ENCODE results near the gene HMGB3. TPM values are rescaled to one million over a fixed set of nuclear protein-coding genes. Genes with fewer than 3 reads are reported as not detected.

Gene HMGB3
- total RNA-seq = 22.2 TPM in 2 replicates
- 53.1 and 55.1 TPM in 2 replicates for polyA plus RNA-seq

GRCh38 chrX:150982788-150983520 is at the start of gene HMGB3:
Gene HMGB3 (plus strand): TSS chrX:150983335. CDS start chrX:150985600, 2,265 bp downstream.
- no peaks in the 10 kb centered on the region for H3K36me3 ChIP-seq (replicated peaks; ENCODE audit: insufficient read depth, low read depth)
- H3K27ac ChIP-seq = peak within 1 kb of the TSS; percentile 97
- H3K27me3 ChIP-seq = no peaks in the 10 kb centered on the region
- peak within 1 kb of the TSS; percentile 49 for H2AFZ ChIP-seq
- 32% methylated on average over 48 of the region's 90 CpGs for WGBS (ENCODE audit: low lambda C conversion rate, missing lambda C conversion rate)
- peak; percentile 93 for DNase-seq (ENCODE audit: low spot score)
- peak within 1 kb of the TSS; percentile 95 for H3K4me2 ChIP-seq
- TF ChIP-seq EZH2 (IDR thresholded peaks at IDR 0.05; ENCODE audit: borderline replicate concordance) (no peak), CTCF (IDR thresholded peaks at IDR 0.05; ENCODE audit: poor library complexity) (no peak), EZH2phosphoT487 (IDR thresholded peaks at IDR 0.05; ENCODE audit: low read depth, severe bottlenecking, unreplicated experiment) (no peak)
- no peaks in the 10 kb centered on the region for H3K9me3 ChIP-seq (ENCODE audit: low read depth)
- H3K9me2 ChIP-seq (replicated peaks; ENCODE audit: insufficient read depth) = no peaks in the 10 kb centered on the region
- peak within 1 kb of the TSS; percentile 70 for H3K4me3 ChIP-seq
- no peaks in the 10 kb centered on the region for H3K4me1 ChIP-seq (ENCODE audit: insufficient read depth)
- peaks cover 15% of the 10 kb centered on the region for H3K79me2 ChIP-seq
- no peaks in the 10 kb centered on the region for H4K20me1 ChIP-seq (ENCODE audit: insufficient read depth, poor library complexity, severe bottlenecking)

- TF ChIP-seq EZH2phosphoT487 (IDR thresholded peaks at IDR 0.05; ENCODE audit: low read depth, severe bottlenecking, unreplicated experiment) = no peak
- TF ChIP-seq EZH2 (IDR thresholded peaks at IDR 0.05; ENCODE audit: borderline replicate concordance) = no peak
- TF ChIP-seq CTCF (IDR thresholded peaks at IDR 0.05; ENCODE audit: poor library complexity) = no peak
- no peaks in the 10 kb centered on the region for H3K9me3 ChIP-seq (ENCODE audit: low read depth)
- H2AFZ ChIP-seq = peak overlapping the region; percentile 8
- DNase-seq (ENCODE audit: low spot score) = no peak
- H3K4me3 ChIP-seq = no peak overlapping the region
- H3K27me3 ChIP-seq = no peaks in the 10 kb centered on the region
- H3K79me2 ChIP-seq = no peaks in the 10 kb centered on the region
- H3K4me2 ChIP-seq = peak overlapping the region; percentile 19
- no peaks in the 10 kb centered on the region for H3K36me3 ChIP-seq (replicated peaks; ENCODE audit: insufficient read depth, low read depth)
- H4K20me1 ChIP-seq (ENCODE audit: insufficient read depth, poor library complexity, severe bottlenecking) = no peaks in the 10 kb centered on the region
- no peaks in the 10 kb centered on the region for H3K9me2 ChIP-seq (replicated peaks; ENCODE audit: insufficient read depth)
- peak overlapping the region; percentile 37 for H3K27ac ChIP-seq
- H3K4me1 ChIP-seq (ENCODE audit: insufficient read depth) = no peaks in the 10 kb centered on the region
- 58% methylated on average over 5 of the region's 5 CpGs for WGBS (ENCODE audit: low lambda C conversion rate, missing lambda C conversion rate)
These were observed 49.2 kb upstream of the HMGB3 start for GRCh38 chrX:150933945-150934350.

- peak; percentile 55 for DNase-seq (ENCODE audit: low spot score)
- Histone ChIP-seq H4K20me1 (ENCODE audit: insufficient read depth, poor library complexity, severe bottlenecking) (no peaks in the 10 kb centered on the region), H3K9me2 (replicated peaks; ENCODE audit: insufficient read depth) (no peaks in the 10 kb centered on the region), H3K4me1 (ENCODE audit: insufficient read depth) (no peaks in the 10 kb centered on the region), H3K36me3 (replicated peaks; ENCODE audit: insufficient read depth, low read depth) (no peaks in the 10 kb centered on the region), H3K9me3 (ENCODE audit: low read depth) (no peaks in the 10 kb centered on the region), H3K4me2 (peak overlapping the region; percentile 19), H3K27me3 (no peaks in the 10 kb centered on the region), H3K79me2 (no peaks in the 10 kb centered on the region), H2AFZ (peak overlapping the region; percentile 8), H3K4me3 (no peak overlapping the region), H3K27ac (peak overlapping the region; percentile 37)
- no peak for TF ChIP-seq EZH2phosphoT487 (IDR thresholded peaks at IDR 0.05; ENCODE audit: low read depth, severe bottlenecking, unreplicated experiment)
- TF ChIP-seq CTCF (IDR thresholded peaks at IDR 0.05; ENCODE audit: poor library complexity) = no peak
- TF ChIP-seq EZH2 (IDR thresholded peaks at IDR 0.05; ENCODE audit: borderline replicate concordance) = no peak
- WGBS (ENCODE audit: low lambda C conversion rate, missing lambda C conversion rate) = 17% methylated on average over 5 of the region's 5 CpGs
These were observed 48.7 kb upstream of the HMGB3 start for GRCh38 chrX:150934453-150934852.

Measured in hepatocyte (in vitro differentiated cells).